Stimulated activated CD4-positive, alpha-beta T cell treated with anti-CD3 and anti-CD28 coated beads, Interleukin-1b, Interleukin-23, amount 100 ng/mL, for 48 hours (primary cell): ENCODE results near the gene DCDC2.
"Not testable (repeated sequence)": the region's sequence is repeated elsewhere in the genome, so short reads cannot be mapped to it uniquely, and the experiment has no call there.

Experiments used
- DNase-seq: peaks from one replicate; pipeline ENCODE4 v3.0.0-alpha.2; 2020

DCDC2 gene

GRCh38 chr6:24357336-24358218 is at the start of gene DCDC2:
TSS of gene DCDC2 (minus strand) at chr6:24358059. CDS start at chr6:24357750, 309 bp downstream.
- DNase-seq: peak; percentile 31

- no peak for DNase-seq
Measured at GRCh38 chr6:24405262-24405661, 47.4 kb upstream of the DCDC2 start.

GRCh38 chr6:24403501-24403824 is 45.6 kb upstream of the DCDC2 start:
- no peak for DNase-seq

GRCh38 chr6:24402697-24403500 is 45.0 kb upstream of the DCDC2 start, which contains the start of gene MRS2:
TSS of gene MRS2 (plus strand) at chr6:24402936. CDS start at chr6:24403047, 111 bp downstream.
- peak; percentile 75 for DNase-seq

GRCh38 chr6:24401458-24401857 is 43.6 kb upstream of the DCDC2 start:
- no peak for DNase-seq

GRCh38 chr6:24400045-24401039 is 42.5 kb upstream of the DCDC2 start:
- DNase-seq: not testable (repeated sequence)

- no peak for DNase-seq
Measured at GRCh38 chr6:24397631-24398030, 39.8 kb upstream of the DCDC2 start.

- DNase-seq: no peak
Measured at GRCh38 chr6:24396824-24397223, 39.0 kb upstream of the DCDC2 start.

GRCh38 chr6:24394780-24395437 is 37.0 kb upstream of the DCDC2 start:
- no peak for DNase-seq

GRCh38 chr6:24394061-24394779 is 36.4 kb upstream of the DCDC2 start:
- no peak for DNase-seq

- DNase-seq: no peak
Measured at GRCh38 chr6:24391756-24392405, 34.0 kb upstream of the DCDC2 start.

- DNase-seq: no peak
Measured at GRCh38 chr6:24391208-24391607, 33.3 kb upstream of the DCDC2 start.

GRCh38 chr6:24387818-24388217 is 30.0 kb upstream of the DCDC2 start:
- no peak for DNase-seq

GRCh38 chr6:24385536-24386269 is 27.8 kb upstream of the DCDC2 start:
- DNase-seq: no peak

- not testable (repeated sequence) for DNase-seq
Measured at GRCh38 chr6:24384369-24385130, 26.7 kb upstream of the DCDC2 start.

GRCh38 chr6:24382891-24383494 is 25.1 kb upstream of the DCDC2 start:
- DNase-seq: not testable (repeated sequence)

- no peak for DNase-seq
Measured at GRCh38 chr6:24382220-24382540, 24.3 kb upstream of the DCDC2 start.

- no peak for DNase-seq
Measured at GRCh38 chr6:24381476-24382219, 23.8 kb upstream of the DCDC2 start.
